Measurements from ENCODE around the gene JAKMIP1.

DNA sequence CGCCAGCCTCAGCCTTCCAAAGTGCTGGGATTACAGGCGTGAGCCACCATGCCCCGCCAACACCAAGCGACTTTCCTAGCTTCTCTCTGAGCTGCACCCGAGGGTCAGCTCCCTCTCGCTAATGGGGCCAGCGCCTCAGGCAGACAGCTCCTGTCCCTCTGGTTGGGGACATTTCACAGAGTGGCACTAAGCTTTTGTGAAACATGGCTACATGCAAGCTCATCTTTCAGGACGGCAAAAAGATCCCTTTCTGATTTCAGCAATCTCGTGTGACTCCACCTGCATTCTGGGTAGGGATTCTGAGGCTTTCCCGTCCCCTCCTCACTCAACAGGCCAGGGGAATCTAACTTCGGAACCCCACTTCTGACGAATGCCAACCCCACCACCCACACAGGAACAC lies 151.1 kb downstream of the JAKMIP1 start:
- TF ChIP-seq TCF12 (IDR thresholded peaks at IDR 0.05; ENCODE audit: low read depth) (no peak), TAF1 (IDR thresholded peaks at IDR 0.05; ENCODE audit: low read depth) (no peak), NFIC (IDR thresholded peaks at IDR 0.05) (no peak), FOXM1 (IDR thresholded peaks at IDR 0.05; ENCODE audit: borderline replicate concordance, low read depth) (no peak), EGR1 (IDR thresholded peaks at IDR 0.05) (no peak), YY1 (IDR thresholded peaks at IDR 0.05; ENCODE audit: low read depth) (no peak), TEAD4 (IDR thresholded peaks at IDR 0.05) (no peak), EP300 (IDR thresholded peaks at IDR 0.05; ENCODE audit: borderline replicate concordance) (no peak), CREB1 (IDR thresholded peaks at IDR 0.05; ENCODE audit: low read depth) (no peak)
- TF ChIP-seq, protein P1, sequence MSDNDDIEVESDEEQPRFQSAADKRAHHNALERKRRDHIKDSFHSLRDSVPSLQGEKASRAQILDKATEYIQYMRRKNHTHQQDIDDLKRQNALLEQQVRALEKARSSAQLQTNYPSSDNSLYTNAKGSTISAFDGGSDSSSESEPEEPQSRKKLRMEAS (IDR thresholded peaks at IDR 0.05): no peak
- TF ChIP-seq, protein P2, sequence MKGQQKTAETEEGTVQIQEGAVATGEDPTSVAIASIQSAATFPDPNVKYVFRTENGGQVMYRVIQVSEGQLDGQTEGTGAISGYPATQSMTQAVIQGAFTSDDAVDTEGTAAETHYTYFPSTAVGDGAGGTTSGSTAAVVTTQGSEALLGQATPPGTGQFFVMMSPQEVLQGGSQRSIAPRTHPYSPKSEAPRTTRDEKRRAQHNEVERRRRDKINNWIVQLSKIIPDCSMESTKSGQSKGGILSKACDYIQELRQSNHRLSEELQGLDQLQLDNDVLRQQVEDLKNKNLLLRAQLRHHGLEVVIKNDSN (IDR thresholded peaks at IDR 0.05): no peak
- TF ChIP-seq, protein P3, sequence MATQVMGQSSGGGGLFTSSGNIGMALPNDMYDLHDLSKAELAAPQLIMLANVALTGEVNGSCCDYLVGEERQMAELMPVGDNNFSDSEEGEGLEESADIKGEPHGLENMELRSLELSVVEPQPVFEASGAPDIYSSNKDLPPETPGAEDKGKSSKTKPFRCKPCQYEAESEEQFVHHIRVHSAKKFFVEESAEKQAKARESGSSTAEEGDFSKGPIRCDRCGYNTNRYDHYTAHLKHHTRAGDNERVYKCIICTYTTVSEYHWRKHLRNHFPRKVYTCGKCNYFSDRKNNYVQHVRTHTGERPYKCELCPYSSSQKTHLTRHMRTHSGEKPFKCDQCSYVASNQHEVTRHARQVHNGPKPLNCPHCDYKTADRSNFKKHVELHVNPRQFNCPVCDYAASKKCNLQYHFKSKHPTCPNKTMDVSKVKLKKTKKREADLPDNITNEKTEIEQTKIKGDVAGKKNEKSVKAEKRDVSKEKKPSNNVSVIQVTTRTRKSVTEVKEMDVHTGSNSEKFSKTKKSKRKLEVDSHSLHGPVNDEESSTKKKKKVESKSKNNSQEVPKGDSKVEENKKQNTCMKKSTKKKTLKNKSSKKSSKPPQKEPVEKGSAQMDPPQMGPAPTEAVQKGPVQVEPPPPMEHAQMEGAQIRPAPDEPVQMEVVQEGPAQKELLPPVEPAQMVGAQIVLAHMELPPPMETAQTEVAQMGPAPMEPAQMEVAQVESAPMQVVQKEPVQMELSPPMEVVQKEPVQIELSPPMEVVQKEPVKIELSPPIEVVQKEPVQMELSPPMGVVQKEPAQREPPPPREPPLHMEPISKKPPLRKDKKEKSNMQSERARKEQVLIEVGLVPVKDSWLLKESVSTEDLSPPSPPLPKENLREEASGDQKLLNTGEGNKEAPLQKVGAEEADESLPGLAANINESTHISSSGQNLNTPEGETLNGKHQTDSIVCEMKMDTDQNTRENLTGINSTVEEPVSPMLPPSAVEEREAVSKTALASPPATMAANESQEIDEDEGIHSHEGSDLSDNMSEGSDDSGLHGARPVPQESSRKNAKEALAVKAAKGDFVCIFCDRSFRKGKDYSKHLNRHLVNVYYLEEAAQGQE (IDR thresholded peaks at IDR 0.05; ENCODE audit: low read depth): no peak
